HEK293 (cell line): ENCODE results near the gene AFF1.
A peak's percentile ranks its signal among the peaks of the same experiment; 100 is the strongest.
"Not testable (repeated sequence)": the region's sequence is repeated elsewhere in the genome, so short reads cannot be mapped to it uniquely, and the experiment has no call there.

Experiments
- CTCF ChIA-PET: fragments of 350-600 bp; formaldehyde crosslinking; extraction: SDS; loops from one replicate; lab custom pipeline; 2021; ENCODE audit warnings: antibody characterized with exemption; lab: Yijun Ruan, JAX
- POLR2A ChIA-PET: fragments of 300-600 bp; formaldehyde crosslinking; extraction: SDS; loops from one replicate; lab custom pipeline; 2020; ENCODE audit warnings: antibody characterized with exemption, inconsistent platforms; lab: Yijun Ruan, JAX
- H3K27ac ChIP-seq: fragments of 200-500 bp; sonication (Bioruptor generic); 2 replicates; pipeline ENCODE4 v1.5.1; 2014; ENCODE audit warnings: low read depth, low read length, control low read depth, inconsistent platforms; ENCODE audit errors: extremely low read depth
- H3K36me3 ChIP-seq, 2 experiments: fragments of 200-500 bp in 1 of 2; sonication (Bioruptor generic) in 1 of 2; 1 replicate in 1 of 2; 2 replicates in 1 of 2; pipeline ENCODE4 v1.5.1; 2014 to 2017; ENCODE audit warnings: inconsistent platforms in 2 of 2, low read length in 2 of 2; ENCODE audit not compliant: control insufficient read depth in 2 of 2, insufficient read depth in 1 of 2
- H3K4me1 ChIP-seq: fragments of 200-500 bp; sonication (Bioruptor generic); 2 replicates; pipeline ENCODE4 v1.5.1; 2014; ENCODE audit warnings: mild to moderate bottlenecking, low read length, inconsistent platforms; ENCODE audit not compliant: control insufficient read depth, insufficient read depth
- H3K4me3 ChIP-seq: 2 replicates; pipeline ENCODE4 v1.5.1; 2011; ENCODE audit warnings: low read depth, mild to moderate bottlenecking, control low read depth, low read length, moderate library complexity
- H3K9me3 ChIP-seq: fragments of 200-500 bp; sonication (Bioruptor generic); 2 replicates; pipeline ENCODE4 v1.5.1; 2014; ENCODE audit warnings: low read depth, low read length, inconsistent platforms; ENCODE audit not compliant: control insufficient read depth, insufficient read depth
- HOXC10 ChIP-seq: sonication (generic); formaldehyde crosslinking; IDR thresholded peaks from 2 replicates; pipeline ENCODE4 v1.8.1; 2023; ENCODE audit warnings: mild to moderate bottlenecking, missing genetic modification reagents
- KLF1 ChIP-seq: fragments of 450-650 bp; formaldehyde crosslinking; IDR thresholded peaks from 2 replicates; pipeline ENCODE4 v1.5.1; 2016; ENCODE audit warnings: missing biosample characterization, missing genetic modification characterization
- MYNN ChIP-seq: fragments of 450-650 bp; formaldehyde crosslinking; IDR thresholded peaks from 2 replicates; pipeline ENCODE4 v1.5.1; 2016; ENCODE audit warnings: missing biosample characterization, missing genetic modification characterization, borderline replicate concordance
- PRDM1 ChIP-seq: fragments of 450-650 bp; formaldehyde crosslinking; IDR thresholded peaks from 2 replicates; pipeline ENCODE4; 2016; ENCODE audit warnings: missing biosample characterization, missing genetic modification characterization
- SP7 ChIP-seq: fragments of 450-650 bp; formaldehyde crosslinking; IDR thresholded peaks from 2 replicates; pipeline ENCODE4 v1.5.1; 2016; ENCODE audit warnings: missing biosample characterization, missing genetic modification characterization
- WT1 ChIP-seq: fragments of 450-650 bp; formaldehyde crosslinking; IDR thresholded peaks from 2 replicates; pipeline ENCODE4 v1.5.1; 2016; ENCODE audit warnings: missing biosample characterization, missing genetic modification characterization
- ZBTB20 ChIP-seq: fragments of 450-650 bp; formaldehyde crosslinking; IDR thresholded peaks from 2 replicates; pipeline ENCODE4 v1.5.1; 2016; ENCODE audit warnings: missing biosample characterization, missing genetic modification characterization
- ZFHX2 ChIP-seq: fragments of 450-650 bp; formaldehyde crosslinking; conservative IDR thresholded peaks from 2 replicates; pipeline ENCODE4 v1.5.1; 2016; ENCODE audit warnings: missing biosample characterization, missing genetic modification characterization
- ZFP69B ChIP-seq: fragments of 450-650 bp; formaldehyde crosslinking; IDR thresholded peaks from 2 replicates; pipeline ENCODE4 v1.5.1; 2016; ENCODE audit warnings: missing biosample characterization, missing genetic modification characterization
- ZNF202 ChIP-seq: fragments of 450-650 bp; formaldehyde crosslinking; IDR thresholded peaks from 2 replicates; pipeline ENCODE4 v1.5.1; 2016; ENCODE audit warnings: missing biosample characterization, missing genetic modification characterization, borderline replicate concordance
- ZNF544 ChIP-seq: fragments of 450-650 bp; formaldehyde crosslinking; IDR thresholded peaks from 2 replicates; pipeline ENCODE4 v1.5.0; 2017; ENCODE audit warnings: missing biosample characterization, missing genetic modification characterization
- ZNF600 ChIP-seq: fragments of 450-650 bp; formaldehyde crosslinking; IDR thresholded peaks from 2 replicates; pipeline ENCODE4 v1.5.1; 2016; ENCODE audit warnings: missing biosample characterization, missing genetic modification characterization
- ZNF76 ChIP-seq: fragments of 450-650 bp; formaldehyde crosslinking; IDR thresholded peaks from 2 replicates; pipeline ENCODE4; 2016; ENCODE audit warnings: low read depth, missing biosample characterization, missing genetic modification characterization, borderline replicate concordance
- ZNF768 ChIP-seq: fragments of 450-650 bp; formaldehyde crosslinking; IDR thresholded peaks from 2 replicates; pipeline ENCODE4 v1.5.1; 2018; ENCODE audit warnings: missing biosample characterization, mild to moderate bottlenecking, missing genetic modification characterization
- ZXDB ChIP-seq: fragments of 450-650 bp; formaldehyde crosslinking; IDR thresholded peaks from 2 replicates; pipeline ENCODE4 v1.5.1; 2016; ENCODE audit warnings: missing biosample characterization, missing genetic modification characterization
- TF ChIP-seq, protein P1 (sequence below): fragments of 450-650 bp; formaldehyde crosslinking; IDR thresholded peaks from 2 replicates; pipeline ENCODE4 v1.5.1; 2016; ENCODE audit warnings: missing biosample characterization, missing genetic modification characterization
- TF ChIP-seq, protein P2 (sequence below): fragments of 450-650 bp; formaldehyde crosslinking; IDR thresholded peaks from 2 replicates; pipeline ENCODE4 v1.5.1; 2016; ENCODE audit warnings: missing biosample characterization, missing genetic modification characterization
- TF ChIP-seq, protein P3 (sequence below): fragments of 450-650 bp; formaldehyde crosslinking; IDR thresholded peaks from 2 replicates; pipeline ENCODE4 v1.5.1; 2016; ENCODE audit warnings: missing biosample characterization, missing genetic modification characterization

The AFF1 gene

DNA sequence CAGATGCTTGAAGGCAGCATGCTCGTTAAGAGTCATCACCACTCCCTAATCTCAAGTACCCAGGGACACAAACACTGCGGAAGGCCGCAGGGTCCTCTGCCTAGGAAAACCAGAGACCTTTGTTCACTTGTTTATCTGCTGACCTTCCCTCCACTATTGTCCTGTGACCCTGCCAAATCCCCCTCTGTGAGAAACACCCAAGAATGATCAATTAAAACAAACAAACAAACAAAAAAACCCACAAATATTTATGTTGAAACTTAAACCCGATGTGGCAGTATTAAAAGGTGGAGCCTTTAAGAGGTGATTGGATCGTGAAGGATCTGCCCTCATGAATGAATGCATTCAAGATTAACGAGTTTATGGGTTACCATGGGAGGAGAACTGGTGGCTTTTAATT is 61.7 kb downstream of the AFF1 start:
- H3K9me3 ChIP-seq, POLR2A ChIA-PET: not testable (repeated sequence)
- peak; percentile 55 for TF ChIP-seq KLF1 (tag by site-specific recombination)
- TF ChIP-seq WT1, result peak; percentile 58
- TF ChIP-seq, all 188 proteins: peak for 2; not testable (repeated sequence) for 186
- H3K4me3 ChIP-seq, CTCF ChIA-PET, H3K36me3 ChIP-seq, H3K27ac ChIP-seq, H3K4me1 ChIP-seq: not testable (repeated sequence)

DNA sequence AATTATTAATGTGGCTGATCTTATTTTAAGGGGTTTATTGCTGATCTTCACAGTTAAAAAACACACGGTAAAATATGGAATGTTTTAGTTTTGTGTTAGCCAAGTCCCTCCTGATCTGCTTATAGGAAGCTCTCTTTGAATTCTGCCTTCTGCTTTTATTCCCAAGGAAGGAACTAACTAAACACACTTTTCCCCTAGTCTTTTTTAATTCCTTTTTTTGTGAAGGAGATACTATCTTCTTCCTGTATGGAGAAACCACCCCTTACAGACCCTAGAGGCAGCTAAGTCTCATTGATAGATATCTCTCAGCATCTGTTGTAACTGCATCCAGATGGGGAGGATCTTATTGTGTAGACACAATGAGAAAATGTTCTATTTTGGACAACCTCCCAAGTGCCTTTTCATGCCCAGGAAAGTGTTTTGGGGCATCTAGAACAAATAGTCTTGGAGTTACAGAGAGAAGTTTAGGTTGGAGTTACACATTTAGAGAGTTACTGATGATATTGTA is 64.4 kb downstream of the AFF1 start:
- Histone ChIP-seq H3K9me3 (no peaks in the 10 kb centered on the region), H3K36me3 (no peaks in the 10 kb centered on the region), H3K4me3 (no peak overlapping the region), H3K4me1 (no peaks in the 10 kb centered on the region), H3K27ac (no peak overlapping the region)
- POLR2A ChIA-PET, result interaction anchor here (0.5 kb wide), 1 partner anchor 42 kb away, joined by 3 read pairs; no protein-coding TSS in a partner anchor
- TF ChIP-seq HOXC10 (no peak), ZNF544 (tag by site-specific recombination) (no peak), ZNF768 (tag by site-specific recombination) (no peak), ZBTB20 (tag by site-specific recombination) (no peak), MYNN (tag by site-specific recombination) (no peak), ZXDB (tag by site-specific recombination) (no peak), KLF1 (tag by site-specific recombination) (no peak), PRDM1 (tag by site-specific recombination) (no peak)
- TF ChIP-seq, protein P1, sequence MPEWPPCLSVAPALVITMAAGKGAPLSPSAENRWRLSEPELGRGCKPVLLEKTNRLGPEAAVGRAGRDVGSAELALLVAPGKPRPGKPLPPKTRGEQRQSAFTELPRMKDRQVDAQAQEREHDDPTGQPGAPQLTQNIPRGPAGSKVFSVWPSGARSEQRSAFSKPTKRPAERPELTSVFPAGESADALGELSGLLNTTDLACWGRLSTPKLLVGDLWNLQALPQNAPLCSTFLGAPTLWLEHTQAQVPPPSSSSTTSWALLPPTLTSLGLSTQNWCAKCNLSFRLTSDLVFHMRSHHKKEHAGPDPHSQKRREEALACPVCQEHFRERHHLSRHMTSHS (tag by site-specific recombination), result no peak
- TF ChIP-seq, protein P2, sequence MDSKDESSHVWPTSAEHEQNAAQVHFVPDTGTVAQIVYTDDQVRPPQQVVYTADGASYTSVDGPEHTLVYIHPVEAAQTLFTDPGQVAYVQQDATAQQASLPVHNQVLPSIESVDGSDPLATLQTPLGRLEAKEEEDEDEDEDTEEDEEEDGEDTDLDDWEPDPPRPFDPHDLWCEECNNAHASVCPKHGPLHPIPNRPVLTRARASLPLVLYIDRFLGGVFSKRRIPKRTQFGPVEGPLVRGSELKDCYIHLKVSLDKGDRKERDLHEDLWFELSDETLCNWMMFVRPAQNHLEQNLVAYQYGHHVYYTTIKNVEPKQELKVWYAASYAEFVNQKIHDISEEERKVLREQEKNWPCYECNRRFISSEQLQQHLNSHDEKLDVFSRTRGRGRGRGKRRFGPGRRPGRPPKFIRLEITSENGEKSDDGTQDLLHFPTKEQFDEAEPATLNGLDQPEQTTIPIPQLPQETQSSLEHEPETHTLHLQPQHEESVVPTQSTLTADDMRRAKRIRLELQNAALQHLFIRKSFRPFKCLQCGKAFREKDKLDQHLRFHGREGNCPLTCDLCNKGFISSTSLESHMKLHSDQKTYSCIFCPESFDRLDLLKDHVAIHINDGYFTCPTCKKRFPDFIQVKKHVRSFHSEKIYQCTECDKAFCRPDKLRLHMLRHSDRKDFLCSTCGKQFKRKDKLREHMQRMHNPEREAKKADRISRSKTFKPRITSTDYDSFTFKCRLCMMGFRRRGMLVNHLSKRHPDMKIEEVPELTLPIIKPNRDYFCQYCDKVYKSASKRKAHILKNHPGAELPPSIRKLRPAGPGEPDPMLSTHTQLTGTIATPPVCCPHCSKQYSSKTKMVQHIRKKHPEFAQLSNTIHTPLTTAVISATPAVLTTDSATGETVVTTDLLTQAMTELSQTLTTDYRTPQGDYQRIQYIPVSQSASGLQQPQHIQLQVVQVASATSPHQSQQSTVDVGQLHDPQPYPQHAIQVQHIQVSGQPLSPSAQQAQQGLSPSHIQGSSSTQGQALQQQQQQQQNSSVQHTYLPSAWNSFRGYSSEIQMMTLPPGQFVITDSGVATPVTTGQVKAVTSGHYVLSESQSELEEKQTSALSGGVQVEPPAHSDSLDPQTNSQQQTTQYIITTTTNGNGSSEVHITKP (tag by site-specific recombination), result no peak
- TF ChIP-seq, protein P3, sequence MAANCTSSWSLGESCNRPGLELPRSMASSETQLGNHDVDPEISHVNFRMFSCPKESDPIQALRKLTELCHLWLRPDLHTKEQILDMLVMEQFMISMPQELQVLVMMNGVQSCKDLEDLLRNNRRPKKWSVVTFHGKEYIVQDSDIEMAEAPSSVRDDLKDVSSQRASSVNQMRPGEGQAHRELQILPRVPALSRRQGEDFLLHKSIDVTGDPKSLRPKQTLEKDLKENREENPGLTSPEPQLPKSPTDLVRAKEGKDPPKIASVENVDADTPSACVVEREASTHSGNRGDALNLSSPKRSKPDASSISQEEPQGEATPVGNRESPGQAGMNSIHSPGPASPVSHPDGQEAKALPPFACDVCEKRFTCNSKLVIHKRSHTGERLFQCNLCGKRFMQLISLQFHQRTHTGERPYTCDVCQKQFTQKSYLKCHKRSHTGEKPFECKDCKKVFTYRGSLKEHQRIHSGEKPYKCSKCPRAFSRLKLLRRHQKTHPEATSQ (tag by site-specific recombination), result no peak
- CTCF ChIA-PET, result interaction anchor here (0.7 to 0.8 kb wide), 2 partner anchors 17 to 65 kb away, joined by 3 read pairs; no protein-coding TSS in a partner anchor

DNA sequence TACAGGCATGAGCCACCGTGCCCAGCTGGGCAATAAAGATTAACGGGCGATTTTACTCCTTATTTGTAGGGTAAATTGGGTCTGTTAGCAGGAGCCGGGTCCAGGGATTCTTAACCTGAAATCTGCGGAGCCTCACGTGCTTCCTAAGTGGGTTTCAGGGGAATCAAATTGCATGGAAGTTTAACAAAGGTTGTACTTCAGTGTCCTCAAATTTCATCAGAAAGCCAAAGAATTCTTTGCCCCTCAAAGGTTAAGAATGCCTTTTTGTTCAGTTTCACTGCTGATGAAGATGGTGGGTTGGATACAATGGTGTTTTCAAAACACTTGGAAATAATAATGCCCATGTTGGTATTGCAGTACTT is 67.9 kb downstream of the AFF1 start:
- TF ChIP-seq ZFP69B (tag by site-specific recombination) (no peak), ZNF76 (tag by site-specific recombination) (no peak), SP7 (tag by site-specific recombination) (no peak), ZFHX2 (tag by site-specific recombination) (no peak), ZNF202 (tag by site-specific recombination) (no peak), ZNF600 (tag by site-specific recombination) (no peak)
- no peak overlapping the region for H3K27ac ChIP-seq
- H3K36me3 ChIP-seq, result no peaks in the 10 kb centered on the region
- no peaks in the 10 kb centered on the region for H3K9me3 ChIP-seq
- CTCF ChIA-PET, result interaction anchor here (0.6 to 3.6 kb wide), 2 partner anchors 80 to 145 kb away, joined by 5 to 18 read pairs; no protein-coding TSS in a partner anchor
- H3K4me3 ChIP-seq, result no peak overlapping the region
- no peaks in the 10 kb centered on the region for H3K4me1 ChIP-seq
- POLR2A ChIA-PET, result interaction anchor here (0.7 kb wide), 1 partner anchor 51 kb away, joined by 3 read pairs; no protein-coding TSS in a partner anchor
